ENCODE measurements around the gene CLEC16A.

Gene CLEC16A

GRCh38 chr16:11201498-11202259, 257.3 kb downstream of the CLEC16A start:
- DNase-seq (ENCODE audit: low read depth in 2 of 2): no peak

DNA sequence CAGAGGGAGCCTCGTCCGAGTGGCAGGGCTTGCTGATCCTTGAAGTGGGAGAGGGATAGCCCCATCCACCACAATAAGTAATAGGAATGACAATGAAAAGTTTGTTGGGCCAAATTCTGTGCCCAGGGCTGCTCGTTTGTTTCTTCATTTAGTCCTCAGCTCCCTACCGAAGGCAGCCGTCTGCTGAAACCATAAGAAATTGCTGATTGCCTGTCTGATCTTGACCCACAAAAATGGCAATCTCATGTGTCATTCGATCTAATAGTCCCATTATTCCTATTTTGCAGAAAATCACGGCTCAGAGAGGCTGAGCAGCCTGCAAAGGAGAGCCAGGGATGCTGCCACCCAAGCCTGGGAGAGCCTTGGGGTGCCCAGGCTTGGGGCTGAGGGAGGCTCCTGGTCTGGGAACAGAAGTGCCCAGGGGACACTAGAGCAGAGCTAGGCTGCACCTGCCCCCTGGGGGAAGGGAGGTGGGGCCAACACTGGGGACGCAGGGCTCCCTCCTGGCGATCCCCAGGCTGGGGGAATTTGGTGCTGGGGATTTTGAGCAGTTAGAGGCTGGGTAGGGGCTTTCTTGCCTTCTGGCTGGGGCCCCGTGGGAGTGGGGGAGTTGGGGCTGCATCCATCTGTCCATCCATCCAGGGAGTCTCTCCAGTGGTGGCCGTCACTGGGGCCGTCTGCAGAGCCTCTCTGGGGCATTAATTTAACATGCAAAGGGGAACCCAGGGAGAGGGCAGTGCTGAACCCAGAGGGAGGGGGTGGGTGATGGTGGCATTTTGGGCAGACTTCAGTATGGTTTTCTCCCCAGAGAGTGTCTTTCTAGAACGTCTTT, 258.1 kb downstream of the CLEC16A start:
- no peak for DNase-seq (ENCODE audit: low read depth in 2 of 2)

DNA sequence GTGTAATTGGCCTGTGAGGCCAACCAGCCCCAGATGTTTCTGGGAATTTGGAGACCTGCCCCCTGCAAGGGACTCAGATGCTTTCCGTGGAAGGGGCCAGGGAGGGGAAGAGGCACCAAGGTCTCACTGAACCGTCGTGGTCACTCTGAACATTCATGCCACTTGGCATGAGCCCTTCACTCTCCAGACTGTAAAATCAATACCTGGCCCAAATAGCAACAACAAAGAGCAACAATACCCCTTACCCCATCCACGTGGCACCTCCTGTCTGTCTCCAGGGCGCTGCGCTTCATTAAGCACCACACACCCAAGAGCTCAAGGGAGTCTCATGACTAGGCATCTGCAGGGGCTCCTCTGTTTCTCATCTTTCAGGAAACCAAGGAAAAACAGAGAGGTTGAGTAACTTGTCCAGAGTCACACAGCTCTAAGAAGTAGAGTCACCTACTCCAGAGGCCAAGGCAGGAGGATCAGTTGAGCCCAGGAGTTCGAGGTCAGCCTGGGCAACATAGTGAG, 258.8 kb downstream of the CLEC16A start:
- no peak for DNase-seq (ENCODE audit: low read depth in 2 of 2)

DNA sequence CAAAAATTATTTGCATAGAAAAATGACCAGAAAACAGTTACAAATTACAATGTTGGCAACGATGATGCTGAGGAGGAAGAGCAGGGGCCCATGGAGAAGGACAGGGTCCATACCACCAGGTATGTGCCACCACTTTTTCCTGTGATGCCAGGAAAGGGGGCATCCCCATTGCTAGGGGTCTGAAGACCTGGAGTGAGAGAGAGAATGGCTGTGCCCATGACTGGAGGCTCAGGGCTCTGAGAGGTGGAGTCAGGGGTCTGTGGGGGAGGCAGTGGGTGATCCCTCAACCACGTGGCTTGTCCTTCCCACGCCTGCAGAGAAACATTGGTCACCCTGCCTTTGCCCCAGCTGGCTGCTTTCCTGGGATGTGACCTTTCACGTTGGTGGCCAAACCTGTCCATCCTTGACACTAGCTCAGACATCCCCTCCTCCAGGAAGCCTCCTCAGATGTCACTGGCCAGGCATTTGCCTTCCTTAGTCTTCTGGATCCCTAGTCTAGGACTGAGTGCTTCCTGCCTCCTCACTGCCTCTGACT, 260.2 kb downstream of the CLEC16A start:
- DNase-seq (ENCODE audit: low read depth in 2 of 2): no peak

DNA sequence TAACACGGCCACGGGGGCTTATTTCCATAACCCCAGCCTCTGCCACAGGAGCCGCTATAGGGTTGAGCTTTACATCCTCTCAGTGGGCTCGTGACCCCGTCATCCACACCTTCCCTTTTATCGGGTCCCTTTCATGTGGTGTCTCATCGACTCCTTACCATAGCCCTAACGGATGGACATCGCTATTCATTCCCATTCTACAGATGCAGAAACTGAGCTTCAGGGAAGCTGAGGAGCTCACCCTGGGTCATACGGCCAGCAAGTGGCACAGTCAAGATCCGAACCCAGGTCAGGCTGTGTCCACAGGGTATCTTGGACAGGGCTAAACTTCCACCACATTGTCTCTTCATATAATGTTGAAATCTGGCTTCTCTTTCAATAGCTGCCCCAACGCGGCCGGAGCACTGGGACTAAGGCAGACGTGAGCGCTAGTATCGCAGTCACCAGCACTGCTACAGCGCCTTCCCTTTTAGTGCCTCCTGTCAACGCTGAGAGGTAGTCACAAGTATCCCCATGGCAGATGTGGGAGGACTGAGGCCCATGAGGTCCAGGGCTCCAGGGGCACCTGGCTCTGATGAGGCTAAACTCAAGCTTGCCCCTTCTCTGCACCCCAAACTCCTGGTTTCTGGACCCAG, 260.8 kb downstream of the CLEC16A start:
- DNase-seq (ENCODE audit: low read depth in 2 of 2): no peak

DNA sequence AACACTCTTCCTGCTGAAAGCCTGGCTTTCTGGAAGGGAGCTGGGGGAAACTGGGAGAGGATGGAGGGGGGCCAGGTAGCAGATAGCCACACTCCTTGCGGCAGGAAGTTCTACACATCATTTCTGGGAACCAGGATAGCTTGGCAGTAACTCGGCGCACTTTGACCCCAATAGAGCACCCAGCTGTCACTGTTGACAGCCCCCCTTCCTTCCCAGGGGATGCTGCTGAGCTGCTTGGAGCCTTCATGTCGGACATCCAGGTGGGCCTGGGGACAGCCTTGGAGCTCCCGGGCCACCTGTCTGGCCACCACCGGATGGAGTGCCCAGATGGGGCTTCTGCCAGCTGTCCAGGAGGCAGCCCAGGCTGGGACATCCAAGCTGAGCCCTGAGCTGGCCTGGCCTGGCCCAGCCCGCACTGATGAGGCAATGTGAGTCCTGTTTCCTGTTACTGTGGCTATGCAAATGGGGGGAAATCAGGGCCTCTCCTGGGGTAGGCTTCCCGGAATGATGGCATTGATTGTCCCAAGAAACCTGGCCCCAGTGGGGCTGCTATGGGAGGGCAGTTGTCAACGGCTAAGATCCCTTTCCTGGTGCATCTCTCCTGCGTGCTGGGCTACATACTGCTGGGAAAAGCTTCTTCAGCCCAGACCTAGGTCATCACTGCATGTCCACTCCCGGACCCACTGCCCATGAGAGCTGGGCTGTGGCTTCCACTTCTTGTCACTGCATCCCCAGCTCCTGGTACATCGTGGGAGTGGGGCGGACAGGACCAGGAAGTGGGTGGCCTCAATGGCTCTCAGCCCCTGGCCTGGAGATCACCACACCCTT, 261.6 kb downstream of the CLEC16A start:
- no peak for DNase-seq (ENCODE audit: low read depth in 2 of 2)

DNA sequence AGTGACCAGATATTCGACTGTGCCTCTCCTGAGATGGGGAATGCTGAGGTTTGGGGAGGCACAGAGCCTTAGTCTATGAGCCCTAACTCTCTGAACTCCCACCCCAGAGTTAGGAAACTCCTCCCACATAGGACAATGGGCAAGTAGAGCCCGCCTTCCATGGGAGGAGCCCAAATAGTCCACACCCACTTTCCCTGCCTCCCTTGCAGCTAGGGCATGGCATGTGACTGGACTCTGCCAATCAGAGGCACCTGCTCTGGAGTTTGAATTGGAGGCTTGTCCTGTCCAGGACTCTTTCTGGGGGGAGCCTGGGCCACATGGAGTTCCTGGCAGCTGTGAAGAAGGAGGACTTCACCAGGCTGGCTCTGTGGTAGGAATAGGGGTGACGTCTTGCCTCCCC, 263.3 kb downstream of the CLEC16A start:
- DNase-seq (ENCODE audit: low read depth in 2 of 2): no peak

- DNase-seq (ENCODE audit: low read depth in 2 of 2): no peak
Observed at GRCh38 chr16:11208916-11209665, 264.7 kb downstream of the CLEC16A start.

GRCh38 chr16:11210260-11210659, 265.9 kb downstream of the CLEC16A start:
- no peak for DNase-seq (ENCODE audit: low read depth in 2 of 2)

- DNase-seq (ENCODE audit: low read depth in 2 of 2): no peak
Observed at GRCh38 chr16:11211061-11211976, 267.0 kb downstream of the CLEC16A start.

DNA sequence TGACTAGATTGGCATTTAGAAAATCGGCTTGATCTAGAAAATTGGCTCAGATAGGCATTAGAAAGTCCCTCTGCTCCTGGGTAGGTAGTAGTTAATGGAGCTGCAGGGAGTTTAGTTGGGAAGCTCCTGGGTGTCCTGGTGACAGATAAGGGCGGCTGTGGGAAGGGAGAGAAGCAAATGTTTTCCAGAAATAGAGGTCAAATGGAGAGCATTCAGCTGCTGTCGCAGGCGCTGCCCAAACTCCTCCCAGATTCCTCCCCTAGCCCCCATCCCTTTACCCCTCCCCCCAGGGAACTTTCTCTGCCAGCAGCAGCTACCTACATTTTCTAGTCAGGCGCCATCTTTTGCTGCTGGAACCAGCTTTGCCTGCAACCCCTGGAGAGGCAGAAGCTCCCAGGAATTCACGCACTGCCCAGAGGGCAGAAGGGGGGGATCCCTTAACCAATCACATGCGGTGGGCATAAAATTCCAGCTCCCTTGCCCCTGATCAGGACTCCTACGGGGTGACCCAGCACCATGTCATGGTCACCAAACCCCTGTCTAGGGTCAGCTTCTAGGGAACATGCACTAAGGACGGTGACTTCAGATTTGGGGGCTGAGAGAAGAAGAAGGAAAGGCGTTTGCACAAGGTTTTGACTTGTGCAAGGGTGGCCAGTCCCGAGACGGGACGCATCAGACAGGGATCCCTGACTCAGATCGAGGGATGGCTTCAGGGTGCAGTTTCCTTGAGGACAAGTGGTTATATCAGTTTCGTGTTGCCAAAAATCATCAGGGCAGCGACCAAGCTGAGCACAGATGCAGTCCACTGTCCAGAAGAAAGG, 267.8 kb downstream of the CLEC16A start:
- DNase-seq (ENCODE audit: low read depth in 2 of 2): no peak

DNA sequence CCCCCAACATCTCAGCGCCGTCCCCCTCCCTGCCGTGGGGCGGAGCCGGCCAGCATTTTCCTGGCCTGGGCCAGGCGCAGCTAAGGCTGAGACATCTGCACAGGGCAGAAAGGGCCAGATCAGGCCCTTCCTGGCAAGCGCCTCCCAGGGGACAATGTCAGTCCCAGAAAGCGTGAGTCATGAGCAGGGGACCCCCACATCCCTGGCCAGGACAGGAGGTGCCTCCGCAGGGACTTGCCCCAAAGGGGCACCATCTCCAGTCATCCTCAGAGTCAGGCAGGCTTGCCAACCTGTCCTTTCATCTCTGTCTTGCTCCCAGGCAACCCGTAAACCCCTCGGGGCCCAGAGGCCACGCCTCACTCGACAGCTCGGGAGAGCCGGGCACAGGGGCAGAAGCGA, 268.4 kb downstream of the CLEC16A start:
- DNase-seq (ENCODE audit: low read depth in 2 of 2): no peak

DNA sequence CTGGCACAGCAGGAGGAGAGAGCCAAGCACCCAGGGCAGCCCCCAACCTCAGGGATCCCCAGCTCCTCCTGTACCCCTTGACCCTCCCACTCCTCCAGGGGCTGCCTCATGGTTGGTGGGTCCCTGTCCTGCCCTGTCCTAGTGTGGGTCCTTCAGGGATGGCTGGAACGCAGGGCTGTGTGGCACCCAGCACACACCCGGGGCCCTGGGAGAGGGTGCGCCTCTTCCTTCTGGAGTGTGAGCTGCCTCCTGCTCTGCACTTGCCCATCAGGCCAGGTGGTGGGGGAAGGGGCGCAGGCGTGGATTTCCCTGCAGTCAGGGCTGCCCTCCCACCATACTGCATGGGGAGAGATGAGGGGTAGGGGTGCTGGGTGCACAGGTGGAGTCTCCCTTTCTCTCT, 269.0 kb downstream of the CLEC16A start:
- DNase-seq (ENCODE audit: low read depth in 2 of 2): no peak

DNA sequence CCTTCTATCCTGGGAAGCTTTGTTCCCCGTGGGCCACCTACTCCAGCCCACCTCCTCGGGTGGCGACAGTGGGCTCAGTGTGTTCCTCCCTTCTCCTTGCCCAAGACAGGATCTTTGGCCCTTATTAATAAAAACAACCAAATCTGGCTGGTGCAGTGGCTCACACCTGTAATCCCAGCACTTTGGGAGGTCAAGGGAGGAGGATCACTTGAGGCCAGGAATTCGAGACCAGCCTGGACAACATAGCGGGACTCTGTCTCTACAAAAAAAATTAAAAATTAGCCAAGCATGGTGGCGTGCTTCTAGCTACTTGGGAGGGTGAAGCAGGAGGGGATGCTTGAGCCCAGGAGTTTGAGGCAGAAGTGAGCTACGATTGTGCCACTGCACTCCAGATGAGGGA, 269.4 kb downstream of the CLEC16A start:
- DNase-seq (ENCODE audit: low read depth in 2 of 2): no peak

GRCh38 chr16:11215935-11216556, 271.7 kb downstream of the CLEC16A start:
- no peak for DNase-seq (ENCODE audit: low read depth in 2 of 2)

DNA sequence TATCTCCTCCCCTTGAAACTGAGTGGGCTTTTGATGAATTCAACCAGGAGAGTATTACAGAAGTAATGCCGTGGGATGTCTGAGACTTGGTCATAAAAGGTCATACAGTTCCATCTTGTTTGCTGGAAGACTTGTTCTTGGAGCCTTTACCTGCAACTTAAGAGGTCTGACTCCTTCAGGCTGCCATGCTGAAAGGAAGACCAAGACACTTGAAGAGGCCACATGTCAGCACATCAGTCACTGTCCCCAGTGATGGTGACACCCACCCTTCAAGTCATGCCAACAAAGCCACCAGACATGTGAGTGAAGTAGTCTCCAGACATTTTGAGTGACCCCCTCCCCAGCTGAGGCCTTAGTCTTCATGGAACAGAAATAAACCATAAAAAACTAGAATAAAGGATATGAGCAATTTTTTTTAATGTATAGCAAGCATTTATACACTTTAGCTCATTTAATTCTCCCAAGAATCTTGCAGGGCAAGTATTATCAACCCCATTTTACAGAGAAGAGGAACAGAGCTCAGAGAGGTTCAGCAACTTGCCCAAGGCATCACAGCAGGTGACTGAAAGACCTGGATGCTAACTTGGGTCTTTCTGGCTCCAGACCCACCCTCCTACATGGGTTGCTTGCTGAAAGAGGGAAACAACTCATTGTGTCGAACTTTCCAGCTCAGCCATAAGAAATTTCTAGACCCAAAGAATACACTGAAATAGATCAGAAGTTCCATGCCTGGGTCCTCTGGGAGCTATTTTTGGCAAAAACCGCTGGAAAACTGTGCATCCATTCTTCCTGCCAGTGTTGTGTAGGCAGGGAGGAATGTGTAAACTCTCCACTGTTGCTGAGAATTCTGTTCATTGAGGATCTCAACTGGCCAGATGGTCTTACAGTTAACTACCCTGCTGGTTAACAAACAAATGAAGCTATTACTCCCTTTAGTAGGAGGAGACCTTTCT, 273.6 kb downstream of the CLEC16A start:
- no peak for DNase-seq (ENCODE audit: low read depth in 2 of 2)

- no peak for DNase-seq (ENCODE audit: low read depth in 2 of 2)
Observed at GRCh38 chr16:11218604-11218962, 274.2 kb downstream of the CLEC16A start.

Measured in stimulated activated CD4-positive, alpha-beta T cell treated with anti-CD3 and anti-CD28 coated beads, Interleukin-4, amount 100 ng/mL, for 48 hours (primary cell).